DND-41 (cell line): ENCODE data around the gene GARIN1A.

Experiments used
- ATAC-seq: fragments of 200-7000 bp; cut with Tn5 transposase; 3 replicates; pipeline ENCODE4 v1.9.1; 2021; ENCODE audit warnings: low read depth; ENCODE audit not compliant: insufficient read depth
- DNase-seq: peaks from one replicate; pipeline ENCODE4 v3.0.0-alpha.2; 2020
- H2AFZ ChIP-seq: 2 replicates; pipeline ENCODE4 v1.6.0; 2012; ENCODE audit warnings: low read depth, low read length
- H3K27ac ChIP-seq: 2 replicates; pipeline ENCODE4 v1.5.1; 2012; ENCODE audit warnings: low read length, inconsistent platforms
- H3K27me3 ChIP-seq: fragments of 200-600 bp; sonication (generic); 2 replicates; pipeline ENCODE4 v1.6.0; 2012; ENCODE audit warnings: low read length, mild to moderate bottlenecking, inconsistent platforms; ENCODE audit not compliant: insufficient read depth, poor library complexity
- H3K36me3 ChIP-seq: 2 replicates; pipeline ENCODE4 v1.5.1; 2012; ENCODE audit warnings: low read length, inconsistent platforms; ENCODE audit not compliant: insufficient read depth
- H3K4me1 ChIP-seq: 2 replicates; pipeline ENCODE4 v1.5.1; 2012; ENCODE audit warnings: mild to moderate bottlenecking, low read length; ENCODE audit not compliant: insufficient read depth
- H3K4me2 ChIP-seq: 2 replicates; pipeline ENCODE4 v1.6.0; 2012; ENCODE audit warnings: mild to moderate bottlenecking, moderate library complexity, low read length, inconsistent platforms; ENCODE audit not compliant: insufficient read depth
- H3K4me3 ChIP-seq, 2 experiments: fragments of 200-600 bp in 1 of 2; shearing (Covaris generic) in 1 of 2; 2 replicates each; pipeline ENCODE4 v1.5.1; 2012 to 2016; ENCODE audit warnings: inconsistent platforms in 2 of 2, low read length in 2 of 2, mild to moderate bottlenecking in 2 of 2, low read depth in 1 of 2, moderate library complexity in 1 of 2
- H3K79me2 ChIP-seq: 2 replicates; pipeline ENCODE4 v1.6.0; 2012; ENCODE audit warnings: low read length, inconsistent platforms; ENCODE audit not compliant: insufficient read depth
- H3K9ac ChIP-seq: 2 replicates; pipeline ENCODE4 v1.6.0; 2012; ENCODE audit warnings: low read depth, mild to moderate bottlenecking, inconsistent platforms, low read length, moderate library complexity
- H3K9me3 ChIP-seq: 2 replicates; pipeline ENCODE4 v1.5.1; 2012; ENCODE audit warnings: low read length, moderate library complexity, mild to moderate bottlenecking, inconsistent platforms; ENCODE audit not compliant: insufficient read depth, severe bottlenecking
- H4K20me1 ChIP-seq: 2 replicates; pipeline ENCODE4 v1.6.0; 2012; ENCODE audit warnings: low read length; ENCODE audit not compliant: insufficient read depth
- CTCF ChIP-seq: IDR thresholded peaks from 2 replicates; pipeline ENCODE4 v1.5.1; 2012; ENCODE audit warnings: borderline replicate concordance, low read length, moderate library complexity, mild to moderate bottlenecking; ENCODE audit not compliant: poor library complexity, severe bottlenecking; ENCODE audit errors: extremely low read depth
- EZH2 ChIP-seq: IDR thresholded peaks from 3 replicates; pipeline ENCODE4 v1.6.1; 2012; ENCODE audit warnings: borderline replicate concordance, low read depth, mild to moderate bottlenecking, moderate library complexity, low read length, inconsistent platforms; ENCODE audit not compliant: severe bottlenecking

Gene GARIN1A

DNA sequence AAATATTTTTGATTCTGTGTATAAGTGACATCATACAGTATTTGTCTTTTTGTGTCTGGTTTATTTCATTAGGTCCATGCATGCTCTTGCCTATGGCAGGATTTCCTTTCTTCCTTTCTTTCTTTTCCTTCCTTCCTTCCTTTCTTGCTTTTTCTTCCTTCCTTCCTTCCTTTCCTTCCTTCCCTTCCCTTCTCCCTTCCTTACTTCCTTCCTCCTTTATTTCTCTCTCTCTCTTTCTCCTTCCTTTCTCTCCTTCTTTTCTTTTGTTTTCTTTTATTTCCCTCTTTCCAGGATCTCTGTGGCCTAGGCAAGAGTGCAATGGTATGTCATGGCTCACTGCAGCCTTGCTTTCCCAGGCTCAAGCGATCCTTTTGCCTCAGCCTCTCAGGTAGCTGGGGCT, 35.7 kb downstream of the GARIN1A start:
- Histone ChIP-seq H4K20me1 (no peaks in the 10 kb centered on the region), H3K4me3 (no peak overlapping the region), H2AFZ (no peak overlapping the region), H3K4me2 (no peak overlapping the region), H3K9ac (no peak overlapping the region), H3K36me3 (no peaks in the 10 kb centered on the region), H3K27ac (no peak overlapping the region), H3K4me1 (no peaks in the 10 kb centered on the region), H3K79me2 (no peaks in the 10 kb centered on the region), H3K27me3 (peaks cover 3% of the 10 kb centered on the region), H3K9me3 (no peaks in the 10 kb centered on the region)
- TF ChIP-seq CTCF, result no peak
- TF ChIP-seq EZH2, result no peak
- no peak for DNase-seq
- ATAC-seq, result no peak

- H3K9me3 ChIP-seq, result no peaks in the 10 kb centered on the region
- H3K36me3 ChIP-seq, result no peaks in the 10 kb centered on the region
- no peaks in the 10 kb centered on the region for H3K79me2 ChIP-seq
- H4K20me1 ChIP-seq, result no peaks in the 10 kb centered on the region
- H3K4me1 ChIP-seq, result no peaks in the 10 kb centered on the region
- H3K4me3 ChIP-seq, result no peak overlapping the region
- no peak for DNase-seq
- peaks cover 2% of the 10 kb centered on the region for H3K27me3 ChIP-seq
- ATAC-seq, result no peak
- H3K27ac ChIP-seq, result no peak overlapping the region
- H2AFZ ChIP-seq, result no peak overlapping the region
- TF ChIP-seq EZH2 (no peak), CTCF (no peak)
- no peak overlapping the region for H3K9ac ChIP-seq
- H3K4me2 ChIP-seq, result no peak overlapping the region
These were observed 36.1 kb downstream of the GARIN1A start for GRCh38 chr7:128708235-128708634.

DNA sequence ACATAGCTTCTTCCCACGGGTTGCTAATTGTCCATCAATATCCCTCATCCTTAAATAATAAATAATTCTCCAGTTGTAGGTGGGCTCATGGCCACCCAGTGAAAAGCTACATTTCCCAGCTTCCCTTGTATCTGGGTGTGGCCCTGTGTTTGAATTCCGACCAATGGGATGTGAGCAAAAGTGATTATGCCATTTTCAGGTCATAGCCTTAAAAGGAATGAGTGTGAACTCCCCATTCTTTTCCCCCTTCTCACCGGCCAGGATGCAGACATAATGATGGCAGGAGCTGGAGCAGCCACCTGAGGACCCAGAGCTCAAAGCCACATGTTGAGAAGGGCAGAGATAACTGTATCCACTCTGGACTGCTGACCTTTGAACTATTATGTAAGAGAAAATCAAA, 36.7 kb downstream of the GARIN1A start:
- ATAC-seq (no peak), DNase-seq (no peak)
- TF ChIP-seq EZH2, result no peak
- no peak for TF ChIP-seq CTCF
- Histone ChIP-seq H4K20me1 (no peaks in the 10 kb centered on the region), H3K79me2 (no peaks in the 10 kb centered on the region), H3K27ac (no peak overlapping the region), H2AFZ (no peak overlapping the region), H3K36me3 (no peaks in the 10 kb centered on the region), H3K9me3 (no peaks in the 10 kb centered on the region), H3K4me1 (no peaks in the 10 kb centered on the region), H3K4me2 (no peak overlapping the region), H3K9ac (no peak overlapping the region), H3K27me3 (peaks cover 2% of the 10 kb centered on the region), H3K4me3 (no peak overlapping the region)

- Histone ChIP-seq H3K27ac (no peak overlapping the region), H3K9ac (no peak overlapping the region), H3K9me3 (no peaks in the 10 kb centered on the region), H3K4me2 (no peak overlapping the region), H3K79me2 (no peaks in the 10 kb centered on the region), H4K20me1 (no peaks in the 10 kb centered on the region), H3K4me3 (no peak overlapping the region), H2AFZ (no peak overlapping the region), H3K4me1 (no peaks in the 10 kb centered on the region), H3K27me3 (peaks cover 2% of the 10 kb centered on the region), H3K36me3 (no peaks in the 10 kb centered on the region)
- DNase-seq, result no peak
- no peak for ATAC-seq
- no peak for TF ChIP-seq CTCF
- TF ChIP-seq EZH2, result no peak
These were observed 38.4 kb downstream of the GARIN1A start for GRCh38 chr7:128710481-128710880.
